Measurements from ENCODE around the gene AACS.

AACS gene

DNA sequence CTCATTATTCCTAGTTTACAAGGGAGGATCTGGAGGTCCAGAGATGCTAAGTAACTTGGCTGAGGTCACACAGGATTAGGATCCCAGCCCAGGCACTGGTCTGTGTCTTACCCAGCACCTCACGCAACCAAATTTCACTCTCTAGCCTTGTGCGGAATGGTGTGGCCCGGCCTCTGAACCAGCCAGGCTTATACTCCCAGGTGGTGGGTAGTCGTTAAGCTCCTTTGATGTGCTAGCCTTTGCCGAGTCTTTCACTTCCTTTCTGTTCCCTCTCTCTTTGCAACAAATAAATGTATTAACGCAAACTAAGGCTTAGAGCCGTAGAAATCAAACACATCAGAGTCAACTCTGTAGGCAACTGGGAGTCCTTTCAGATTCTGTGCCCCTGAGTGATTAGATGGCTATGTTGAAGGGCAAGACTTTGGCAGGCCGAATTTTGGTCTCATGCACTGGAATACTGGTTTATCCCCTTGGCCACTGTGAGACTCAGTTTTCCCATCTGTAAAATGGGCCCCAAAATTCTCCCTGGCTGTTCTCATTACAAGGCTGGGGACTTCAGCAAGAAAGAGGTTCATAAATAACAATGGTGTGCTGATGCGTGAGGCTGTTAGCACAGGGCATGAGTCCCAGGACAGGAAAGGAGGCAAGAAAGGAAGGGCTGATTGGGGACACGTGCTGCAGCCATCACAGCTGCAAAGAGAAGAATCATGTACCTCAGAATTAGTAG is 126.3 kb downstream of the AACS start:
- H3K27me3 ChIP-seq (ENCODE audit: insufficient read depth, low read length), result peaks cover 45% of the 10 kb centered on the region
- no peak overlapping the region for H2AFZ ChIP-seq (ENCODE audit: low read depth, low read length)
- H3K9me3 ChIP-seq (ENCODE audit: low read length), result no peaks in the 10 kb centered on the region
- H3K36me3 ChIP-seq (ENCODE audit: insufficient read depth, low read length), result no peaks in the 10 kb centered on the region
- peaks cover 36% of the 10 kb centered on the region for H3K4me1 ChIP-seq (ENCODE audit: insufficient read depth, low read length)
- H3K4me3 ChIP-seq (ENCODE audit: low read length), result no peak overlapping the region

DNA sequence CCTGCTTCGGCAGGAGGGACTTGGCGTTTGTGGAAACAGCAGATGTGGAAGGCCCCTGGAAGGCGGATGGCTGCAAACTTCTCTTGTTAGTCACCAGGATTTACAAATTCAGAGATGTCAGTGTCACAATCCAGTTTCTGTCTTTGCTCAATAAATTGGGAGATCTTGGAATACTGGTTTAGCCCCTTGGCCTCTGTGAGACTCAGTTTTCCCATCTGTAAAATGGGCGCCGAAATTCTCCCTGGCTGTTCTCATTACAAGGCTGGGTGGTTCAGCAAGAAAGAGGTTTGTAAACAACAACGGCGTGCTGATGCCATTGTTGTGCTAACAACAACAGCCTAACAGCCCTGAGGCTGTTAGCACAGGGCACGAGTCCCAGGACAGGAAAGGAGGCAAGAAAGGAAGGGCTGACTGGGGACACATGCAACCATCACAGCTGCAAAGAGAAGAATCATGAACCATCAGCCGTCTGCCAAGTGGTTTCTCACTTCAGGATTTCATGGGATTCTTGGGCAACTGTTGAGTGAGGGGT is 127.5 kb downstream of the AACS start:
- peaks cover 26% of the 10 kb centered on the region for H3K4me1 ChIP-seq (ENCODE audit: insufficient read depth, low read length)
- H2AFZ ChIP-seq (ENCODE audit: low read depth, low read length), result no peak overlapping the region
- H3K27me3 ChIP-seq (ENCODE audit: insufficient read depth, low read length), result peaks cover 34% of the 10 kb centered on the region
- H3K36me3 ChIP-seq (ENCODE audit: insufficient read depth, low read length), result no peaks in the 10 kb centered on the region
- H3K9me3 ChIP-seq (ENCODE audit: low read length), result no peaks in the 10 kb centered on the region
- no peak overlapping the region for H3K4me3 ChIP-seq (ENCODE audit: low read length)

Measured in neuron (in vitro differentiated cells).